NCI-H1092 treated with DMSO at 0.1 percent for 48 hours (cell line): Measurements from ENCODE around the gene BABAM2.
"Not testable (repeated sequence)": the region's sequence is repeated elsewhere in the genome, so short reads cannot be mapped to it uniquely, and the experiment has no call there.

Experiments used
- DNase-seq: peaks from one replicate; lab custom pipeline; 2025; lab: John Stamatoyannopoulos, UW

Gene BABAM2

DNA sequence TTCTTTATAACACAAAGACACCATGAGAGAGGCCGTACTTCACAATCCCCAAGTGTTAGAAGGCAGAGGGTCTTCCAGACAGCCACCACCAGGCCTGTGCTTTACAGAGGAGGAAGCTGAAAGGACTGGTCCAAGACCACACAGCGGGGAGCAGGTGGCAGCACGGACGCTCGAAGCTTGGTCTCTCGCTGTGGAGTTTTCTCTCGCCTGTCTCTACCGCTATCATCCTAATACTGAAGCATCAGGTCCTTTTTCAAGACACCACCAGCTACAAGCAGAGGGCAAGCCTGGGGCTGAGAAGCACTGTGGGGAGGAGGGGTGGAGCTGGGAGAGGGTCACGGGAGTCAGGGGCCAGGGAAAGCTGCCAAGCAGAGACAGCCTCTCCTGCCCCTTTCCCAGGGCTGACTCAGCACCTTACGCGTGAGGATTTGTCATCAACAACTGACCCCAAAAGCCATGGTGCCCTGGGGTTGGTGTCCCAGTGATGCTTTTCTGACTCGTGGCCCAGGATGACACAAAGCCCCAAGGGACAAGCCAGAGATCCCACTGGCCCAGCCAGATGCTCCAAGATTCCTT is 470.3 kb downstream of the BABAM2 start:
- DNase-seq = no peak

- no peak for DNase-seq
Measured at GRCh38 chr2:28361991-28362710, 471.6 kb downstream of the BABAM2 start.

DNA sequence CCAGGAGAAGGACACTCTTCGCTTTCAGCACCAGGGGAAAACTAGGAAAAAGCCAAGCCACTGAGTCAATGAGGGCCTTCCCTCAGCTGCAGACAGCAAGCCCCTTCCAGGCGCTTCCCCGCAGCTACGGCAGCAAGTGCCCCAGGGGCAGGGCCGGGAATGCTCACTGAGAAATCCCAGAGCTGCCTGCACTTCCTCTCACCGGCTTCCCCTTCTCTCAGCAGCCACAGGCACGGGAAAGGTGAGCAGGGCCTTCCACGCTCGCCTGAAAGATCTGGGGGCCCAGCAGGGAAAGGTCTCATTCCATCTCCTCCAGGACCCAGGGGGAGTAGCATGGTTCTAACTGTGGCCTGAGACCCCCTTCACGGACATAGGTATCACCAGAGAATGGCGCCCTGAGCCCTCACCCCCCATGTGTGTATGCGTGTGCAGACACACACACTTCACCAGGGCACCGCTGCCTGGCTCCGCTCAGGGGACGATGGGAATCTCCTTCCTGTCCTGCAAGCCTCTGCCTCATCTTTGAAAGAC is 472.5 kb downstream of the BABAM2 start:
- no peak for DNase-seq

GRCh38 chr2:28363686-28364280 is 473.3 kb downstream of the BABAM2 start:
- no peak for DNase-seq

- DNase-seq = no peak
Measured at GRCh38 chr2:28364610-28365009, 474.1 kb downstream of the BABAM2 start.

DNA sequence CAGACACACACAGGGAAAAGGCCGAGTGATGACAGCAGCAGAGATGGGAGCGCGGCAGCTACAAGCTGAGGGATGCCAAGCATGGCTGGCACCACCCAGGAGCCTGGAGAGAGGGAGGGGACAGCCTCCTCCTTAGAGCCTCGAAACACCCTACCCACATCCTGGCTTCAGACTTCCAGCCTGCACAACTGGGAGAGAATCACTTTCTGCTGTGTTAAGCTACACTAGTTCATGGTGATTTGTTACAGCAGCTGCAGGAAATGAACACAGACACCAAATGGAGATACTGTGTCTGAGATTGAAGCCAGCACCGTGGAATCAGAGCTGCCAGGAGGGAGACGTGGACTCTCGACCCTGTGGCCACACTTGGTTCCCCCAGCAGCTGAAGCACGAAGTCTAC is 474.6 kb downstream of the BABAM2 start:
- no peak for DNase-seq

GRCh38 chr2:28366149-28366495 is 475.6 kb downstream of the BABAM2 start:
- no peak for DNase-seq

DNA sequence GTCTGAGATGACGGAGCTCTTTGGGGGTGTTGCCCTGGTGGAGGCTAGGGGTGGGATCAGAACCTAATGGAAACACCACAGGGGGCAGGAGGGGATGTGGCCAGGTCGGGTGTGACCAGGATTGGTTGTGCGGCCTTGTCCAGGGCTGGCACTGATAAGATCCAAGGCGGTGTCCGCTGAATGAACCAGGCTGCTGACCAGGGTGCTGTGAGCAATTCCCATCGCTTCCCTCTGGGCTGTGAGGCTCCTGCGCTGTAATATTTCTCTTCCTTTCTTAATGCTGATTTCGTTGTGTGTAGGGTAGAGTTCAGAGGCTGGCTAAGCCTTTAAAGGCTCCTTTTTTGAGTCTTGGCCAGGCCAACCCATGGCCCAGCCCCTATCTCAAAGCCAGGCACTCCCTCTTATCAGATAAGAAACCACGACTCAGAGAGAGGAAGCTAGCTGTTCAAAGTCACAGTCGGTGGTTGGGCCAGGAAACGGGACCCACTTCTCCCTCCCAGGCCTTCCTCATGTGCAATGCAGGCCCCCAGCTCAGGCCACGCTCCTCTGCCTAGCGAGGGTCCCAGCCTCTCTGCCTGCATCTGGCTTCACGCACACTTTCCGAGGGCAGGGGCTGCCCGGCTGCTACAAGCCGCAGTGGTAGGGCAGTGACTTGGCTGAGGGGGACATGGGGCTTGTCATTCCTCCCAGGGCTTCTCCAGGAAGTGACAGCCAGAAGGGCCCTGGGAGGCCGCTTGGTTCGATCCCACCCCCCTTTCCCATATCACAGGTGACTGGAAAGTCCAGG is 476.2 kb downstream of the BABAM2 start:
- no peak for DNase-seq

GRCh38 chr2:28367667-28368356 is 477.3 kb downstream of the BABAM2 start:
- no peak for DNase-seq

GRCh38 chr2:28368357-28368798 is 477.8 kb downstream of the BABAM2 start:
- no peak for DNase-seq

- DNase-seq = no peak
Measured at GRCh38 chr2:28369358-28369757, 478.8 kb downstream of the BABAM2 start.

GRCh38 chr2:28370354-28370753 is 479.8 kb downstream of the BABAM2 start:
- no peak for DNase-seq

DNA sequence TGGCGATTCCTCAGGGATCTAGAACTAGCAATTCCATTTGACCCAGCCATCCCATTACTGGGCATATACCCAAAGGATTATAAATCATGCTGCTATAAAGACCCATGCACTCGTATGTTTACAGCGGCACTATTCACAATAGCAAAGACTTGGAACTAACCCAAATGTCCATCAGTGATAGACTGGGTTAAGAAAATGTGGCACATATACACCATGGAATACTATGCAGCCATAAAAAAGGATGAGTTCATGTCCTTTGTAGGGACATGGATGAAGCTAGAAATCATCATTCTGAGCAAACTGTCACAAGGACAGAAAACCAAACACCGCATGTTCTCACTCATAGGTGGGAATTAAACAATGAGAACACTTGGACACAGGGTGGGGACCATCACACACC is 481.2 kb downstream of the BABAM2 start:
- not testable (repeated sequence) for DNase-seq

DNA sequence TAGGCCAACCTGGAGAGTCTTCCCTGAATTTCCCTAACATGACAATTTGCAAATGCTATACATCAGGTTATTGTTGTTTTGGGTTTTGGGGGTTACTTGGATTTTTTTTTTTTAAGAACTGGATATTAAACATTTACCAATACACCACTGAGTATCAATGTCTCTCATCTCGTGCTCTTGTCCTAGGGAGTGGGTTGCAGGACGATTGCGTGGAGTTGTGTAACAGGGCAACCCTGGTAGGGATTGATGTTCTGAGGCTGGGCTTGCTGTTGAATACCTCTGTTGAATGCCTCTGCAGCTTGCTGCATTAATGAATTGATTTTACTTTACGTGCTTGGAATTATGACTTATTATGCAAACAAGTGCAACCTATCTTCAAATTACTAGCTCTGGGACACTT is 483.3 kb downstream of the BABAM2 start:
- DNase-seq = no peak

DNA sequence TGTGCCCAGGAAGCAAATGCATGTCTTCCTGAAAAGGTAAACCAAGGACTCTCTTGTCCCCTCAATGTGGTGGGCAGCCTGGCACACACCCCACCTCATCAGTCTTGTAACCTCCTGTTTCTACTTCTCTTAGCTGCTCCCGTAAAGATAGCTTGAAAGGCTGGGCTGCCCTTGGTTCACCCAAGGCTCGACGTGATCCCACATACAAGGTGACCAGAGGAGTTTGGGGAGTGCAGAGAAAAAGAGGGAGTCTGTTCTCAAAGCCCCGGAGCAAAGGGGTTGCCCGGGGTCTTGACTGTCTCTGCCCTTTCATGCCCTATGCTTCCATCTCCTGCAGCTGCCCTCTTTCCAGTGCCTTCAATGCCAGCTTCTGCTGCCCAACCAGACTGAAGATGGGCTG is 483.8 kb downstream of the BABAM2 start:
- DNase-seq = no peak

GRCh38 chr2:28375236-28375635 is 484.7 kb downstream of the BABAM2 start:
- DNase-seq = no peak

DNA sequence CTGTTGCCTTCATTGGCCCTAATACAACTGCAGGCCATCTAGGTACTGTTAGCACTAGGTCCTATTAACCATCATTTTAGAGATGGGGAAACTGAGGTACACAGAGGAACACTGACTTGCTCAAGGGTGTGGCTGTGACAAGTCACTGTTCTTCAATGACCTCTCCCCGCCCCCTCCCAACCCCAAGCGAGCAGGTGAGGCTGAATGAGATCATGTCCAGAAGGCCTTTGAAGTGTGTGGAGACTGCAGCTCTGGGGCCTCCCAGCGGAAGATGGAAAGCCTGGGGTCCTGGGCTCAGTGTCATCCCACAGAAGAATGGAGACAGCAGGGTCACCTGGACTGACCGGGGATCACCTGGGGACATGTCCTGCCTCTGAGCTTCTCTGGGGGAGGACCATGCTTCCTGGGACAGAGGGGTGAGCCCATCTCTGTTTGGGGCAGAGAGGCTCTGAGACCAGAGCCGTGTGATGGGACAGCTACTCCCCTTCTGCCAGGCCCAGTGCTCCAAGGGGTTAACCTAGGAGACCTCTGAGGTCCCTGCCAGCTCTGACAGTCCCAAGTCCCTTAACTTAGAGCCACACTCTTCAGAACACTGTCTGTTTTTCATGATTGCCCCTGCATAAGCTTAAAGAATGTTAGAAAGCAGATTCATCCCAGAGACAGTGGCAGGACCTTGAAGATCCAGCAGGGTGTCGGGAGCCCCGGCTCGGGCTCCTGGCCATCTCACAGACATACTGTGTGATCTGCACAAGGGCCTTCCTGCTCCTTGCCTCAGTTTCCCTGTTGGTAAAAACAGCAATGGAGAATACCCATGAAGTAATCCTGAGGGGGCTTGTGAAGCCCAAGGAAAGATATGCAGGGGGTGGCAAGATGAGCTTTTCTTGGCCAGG is 485.5 kb downstream of the BABAM2 start:
- no peak for DNase-seq

DNA sequence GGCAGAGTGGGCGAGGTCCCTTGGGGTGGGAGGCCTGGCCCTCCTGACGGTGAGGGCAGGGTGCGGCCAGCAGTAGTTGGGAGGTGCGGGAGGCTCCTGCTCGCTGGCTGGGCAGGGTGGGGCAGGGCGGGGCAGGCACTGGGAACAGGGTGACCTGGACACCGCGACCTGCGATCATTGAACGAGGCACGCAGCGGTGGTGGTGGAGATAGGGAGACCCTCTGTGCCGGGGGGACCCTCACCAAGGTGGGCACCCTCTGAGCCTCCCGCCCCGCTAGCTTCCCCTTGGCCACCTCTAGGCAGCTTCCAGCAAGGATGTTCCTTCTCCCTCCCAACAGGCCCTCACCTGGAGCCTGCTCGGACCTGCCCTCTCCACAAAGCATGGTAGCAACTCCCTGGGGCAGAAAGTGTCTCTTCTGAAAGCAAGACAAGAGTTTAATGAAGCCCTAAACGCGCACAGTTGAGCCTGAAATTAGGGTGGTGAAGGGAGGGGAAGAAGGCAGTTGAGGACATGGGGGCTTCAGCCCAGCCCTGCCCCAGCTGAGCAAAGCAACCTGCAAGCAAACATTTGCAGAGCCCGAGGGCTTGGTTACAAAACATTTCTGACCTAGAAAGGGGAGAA is 486.8 kb downstream of the BABAM2 start:
- no peak for DNase-seq

- no peak for DNase-seq
Measured at GRCh38 chr2:28377984-28378678, 487.6 kb downstream of the BABAM2 start.
